T-helper 1 cell treated with Interleukin-12 subunit alpha and Interleukin-12 subunit beta and Interleukin-4 antibody, amounts not matched to agents 30 ng/mL and 1 ng/mL, for 36 hours (primary cell): ENCODE measurements around the gene SIVA1. TPM values are rescaled to one million over a fixed set of nuclear protein-coding genes. Genes with fewer than 3 reads are reported as not detected.

Experiments
- intact Hi-C: fragments of 100-400 bp; cut with micrococcal nuclease; formaldehyde crosslinking; loops from one replicate; pipeline ENCODE4 v1.15.1; 2024
- total RNA-seq: library from RNA; stranded (reverse); gene quantifications from 2 replicates; pipeline ENCODE4 v1.2.3, GENCODE V29; 2022

SIVA1 gene, protein sequence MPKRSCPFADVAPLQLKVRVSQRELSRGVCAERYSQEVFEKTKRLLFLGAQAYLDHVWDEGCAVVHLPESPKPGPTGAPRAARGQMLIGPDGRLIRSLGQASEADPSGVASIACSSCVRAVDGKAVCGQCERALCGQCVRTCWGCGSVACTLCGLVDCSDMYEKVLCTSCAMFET
- 90.2 and 93.1 TPM in 2 replicates for total RNA-seq

DNA sequence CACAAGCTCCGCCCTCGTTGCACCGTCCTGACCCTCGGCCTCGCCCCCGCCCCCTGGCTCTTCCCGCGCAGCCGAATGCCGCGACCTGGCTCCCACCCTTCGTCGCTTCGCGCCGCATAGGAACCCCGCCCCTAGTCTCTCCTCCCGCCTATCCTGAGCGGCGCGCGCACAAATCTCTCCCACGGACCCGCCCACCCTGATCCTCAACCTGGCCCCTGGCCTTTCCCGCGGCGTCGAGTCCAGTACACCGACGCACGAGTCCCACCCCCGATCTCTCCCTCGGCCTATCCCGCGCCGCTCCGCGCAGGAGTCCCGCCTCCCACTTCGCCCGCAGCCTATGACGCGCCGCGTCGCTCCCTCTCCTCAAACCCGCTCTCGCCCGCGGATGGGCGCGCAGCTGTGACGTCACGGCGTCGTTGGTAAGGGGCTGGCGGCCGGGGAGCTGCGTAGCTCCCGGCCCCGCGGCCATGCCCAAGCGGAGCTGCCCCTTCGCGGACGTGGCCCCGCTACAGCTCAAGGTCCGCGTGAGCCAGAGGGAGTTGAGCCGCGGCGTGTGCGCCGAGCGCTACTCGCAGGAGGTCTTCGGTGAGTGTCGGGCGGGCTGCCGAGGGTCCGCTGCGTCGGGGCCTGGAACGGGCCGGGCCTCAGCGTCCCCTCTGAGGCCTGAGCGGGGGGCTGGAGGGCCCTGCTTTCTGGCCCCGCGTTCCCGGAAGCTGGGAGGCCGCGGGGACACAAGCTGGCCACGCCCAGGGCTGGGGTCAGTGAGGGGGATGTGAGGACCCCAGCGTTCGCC, at the start of gene SIVA1:
Gene SIVA1 (plus strand): TSS at position 413 of the 793 bp plus-strand sequence. CDS start 55 bp downstream, at position 468.
- intact Hi-C loops, result loop anchor here (1.0 to 10.0 kb wide), 17 partner anchors 15 to 1808 kb away; partner anchors contain the start of genes ADSS1, AKT1, BRF1 and CDCA4

DNA sequence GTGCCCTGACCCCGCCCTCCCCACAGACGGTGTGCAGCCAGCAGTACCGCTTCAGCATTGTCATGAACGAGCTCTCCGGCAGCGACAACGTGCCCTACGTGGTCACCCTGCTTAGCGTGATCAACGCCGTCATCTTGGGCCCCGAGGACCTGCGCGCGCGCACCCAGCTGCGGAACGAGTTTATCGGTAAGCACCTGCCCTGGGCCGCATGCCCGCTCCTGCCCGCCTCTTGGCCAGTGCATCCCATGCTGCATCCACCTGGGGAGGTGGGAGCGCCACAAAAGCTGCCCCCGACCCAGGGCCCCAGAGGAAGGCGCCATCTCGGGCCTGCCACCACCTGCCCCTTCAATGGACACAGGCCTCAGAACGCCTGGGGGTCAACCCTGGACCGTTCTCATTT, 49.7 kb upstream of the SIVA1 start:
- intact Hi-C loops, result no loop called here

DNA sequence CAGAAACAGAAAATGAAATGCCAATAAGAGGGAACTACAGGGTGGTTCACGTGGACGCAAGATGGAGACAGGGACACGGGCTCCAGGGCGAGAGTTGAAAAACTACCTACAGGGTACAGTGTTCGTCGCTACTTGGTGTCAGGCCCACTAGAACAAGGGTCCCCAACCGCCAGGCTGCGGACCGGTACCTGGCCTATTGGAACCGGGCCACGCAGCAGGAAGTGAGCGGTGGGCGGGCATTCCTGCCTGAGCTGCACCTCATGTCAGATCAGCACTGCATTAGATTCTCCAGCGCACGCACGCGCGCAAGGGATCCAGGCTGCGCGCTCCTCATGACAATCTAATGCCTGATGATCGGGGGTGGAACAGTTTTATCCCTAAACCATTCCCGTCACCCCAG, 48.7 kb upstream of the SIVA1 start:
- intact Hi-C loops, result no loop called here

DNA sequence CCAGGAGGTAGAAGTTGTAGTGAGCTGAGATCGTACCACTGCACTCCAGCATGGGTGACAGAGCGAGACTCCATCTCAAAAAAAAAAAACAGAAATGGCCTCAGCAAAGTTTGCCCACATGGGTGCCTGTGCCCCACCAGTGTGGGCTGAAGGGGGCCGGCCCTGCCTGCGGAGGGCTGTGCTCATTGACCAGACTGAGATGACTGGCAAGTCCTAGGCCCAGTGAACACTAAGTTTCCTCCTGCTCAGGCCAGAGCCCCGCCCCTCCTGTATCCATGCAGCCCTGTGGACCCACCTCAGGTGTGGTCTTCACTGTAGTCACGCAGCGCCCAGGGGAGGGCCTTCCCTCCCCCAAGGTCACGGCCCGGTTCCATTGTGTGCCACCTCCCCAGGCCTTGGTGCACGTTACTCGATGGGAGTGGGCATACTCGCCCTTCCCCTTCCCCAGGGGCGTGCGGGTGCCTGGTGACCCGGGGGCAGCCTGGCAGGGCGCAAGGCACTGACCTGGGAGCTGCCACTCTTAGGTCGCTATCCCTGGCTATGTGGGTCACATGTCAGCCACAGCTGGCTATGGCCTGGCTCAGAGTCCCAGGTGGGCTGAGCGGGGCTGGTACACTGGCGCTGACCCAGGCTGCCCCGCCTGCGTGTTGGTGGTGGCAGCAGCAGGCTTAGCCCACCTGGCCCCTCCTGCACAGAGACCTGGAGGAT, 47.5 kb upstream of the SIVA1 start:
- intact Hi-C loops, result no loop called here

DNA sequence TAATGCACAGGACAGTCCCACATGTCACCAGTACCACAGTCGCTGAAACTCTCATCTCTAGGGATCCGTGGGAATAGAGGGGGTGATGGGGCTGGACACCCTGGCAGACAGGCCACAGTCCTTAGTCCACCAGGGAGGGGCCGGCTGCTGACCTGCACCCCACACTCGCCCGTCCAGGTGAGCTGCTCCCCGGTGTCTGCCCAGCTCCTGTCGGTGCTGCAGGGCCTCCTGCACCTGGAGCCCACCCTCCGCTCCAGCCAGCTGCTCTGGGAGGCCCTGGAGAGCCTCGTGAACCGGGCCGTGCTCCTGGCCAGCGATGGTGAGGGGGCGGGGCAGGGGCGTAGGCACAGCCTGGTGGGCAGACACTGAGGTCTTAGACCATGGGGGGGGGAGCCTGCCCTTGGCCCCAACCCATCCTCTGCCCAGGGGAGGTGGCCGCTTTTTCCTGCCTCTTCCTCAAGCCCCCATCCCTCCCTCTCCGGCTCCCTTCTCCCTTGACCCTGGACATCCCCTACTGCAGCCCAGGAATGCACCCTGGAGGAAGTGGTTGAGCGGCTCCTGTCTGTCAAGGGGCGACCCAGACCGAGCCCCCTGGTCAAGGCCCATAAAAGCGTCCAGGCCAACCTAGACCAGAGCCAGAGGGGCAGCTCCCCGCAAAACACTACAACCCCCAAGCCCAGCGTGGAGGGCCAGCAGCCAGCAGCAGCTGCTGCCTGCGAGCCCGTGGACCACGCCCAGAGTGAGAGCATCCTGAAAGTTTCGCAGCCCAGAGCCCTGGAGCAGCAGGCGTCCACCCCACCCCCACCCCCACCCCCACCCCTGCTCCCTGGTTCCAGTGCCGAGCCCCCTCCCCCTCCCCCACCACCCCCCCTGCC, 46.0 kb upstream of the SIVA1 start:
- intact Hi-C loops, result no loop called here

DNA sequence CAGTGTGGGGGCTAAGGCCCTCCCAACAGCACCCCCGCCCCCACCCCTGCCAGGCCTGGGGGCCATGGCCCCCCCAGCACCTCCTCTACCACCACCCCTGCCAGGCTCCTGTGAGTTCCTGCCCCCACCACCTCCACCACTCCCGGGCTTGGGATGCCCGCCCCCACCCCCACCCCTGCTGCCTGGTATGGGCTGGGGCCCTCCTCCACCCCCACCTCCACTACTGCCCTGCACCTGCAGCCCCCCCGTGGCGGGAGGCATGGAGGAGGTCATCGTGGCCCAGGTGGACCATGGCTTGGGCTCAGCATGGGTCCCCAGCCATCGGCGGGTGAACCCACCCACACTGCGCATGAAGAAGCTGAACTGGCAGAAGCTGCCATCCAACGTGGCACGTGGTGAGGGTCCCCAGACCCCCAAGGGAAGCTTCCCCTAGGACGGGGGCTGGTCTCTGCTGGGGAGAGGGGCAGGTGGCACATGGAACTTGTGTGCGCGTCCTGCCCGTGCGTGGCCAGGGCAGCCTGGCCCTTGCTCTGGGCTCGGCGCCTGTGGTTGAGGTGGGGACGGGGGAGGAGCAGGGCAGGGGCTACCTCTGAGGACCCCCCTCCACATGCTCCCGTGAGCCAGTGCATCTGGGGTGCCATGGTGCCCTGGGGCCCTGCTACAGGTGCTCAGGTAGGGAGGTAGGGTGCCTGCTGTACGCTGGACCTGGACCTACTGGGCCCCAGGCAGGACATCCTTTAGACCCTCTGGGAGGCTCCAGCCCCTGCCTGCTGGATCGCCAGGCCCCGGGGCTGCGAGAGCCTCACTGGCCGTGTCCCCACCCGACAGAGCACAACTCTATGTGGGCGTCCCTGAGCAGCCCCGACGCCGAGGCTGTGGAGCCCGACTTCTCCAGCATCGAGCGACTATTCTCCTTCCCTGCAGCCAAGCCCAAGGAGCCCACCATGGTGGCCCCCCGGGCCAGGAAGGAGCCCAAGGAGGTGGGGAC, 45.0 kb upstream of the SIVA1 start:
- intact Hi-C loops, result loop anchor here (1.0 kb wide), 4 partner anchors 19 to 58 kb away; partner anchors contain the start of gene INF2

DNA sequence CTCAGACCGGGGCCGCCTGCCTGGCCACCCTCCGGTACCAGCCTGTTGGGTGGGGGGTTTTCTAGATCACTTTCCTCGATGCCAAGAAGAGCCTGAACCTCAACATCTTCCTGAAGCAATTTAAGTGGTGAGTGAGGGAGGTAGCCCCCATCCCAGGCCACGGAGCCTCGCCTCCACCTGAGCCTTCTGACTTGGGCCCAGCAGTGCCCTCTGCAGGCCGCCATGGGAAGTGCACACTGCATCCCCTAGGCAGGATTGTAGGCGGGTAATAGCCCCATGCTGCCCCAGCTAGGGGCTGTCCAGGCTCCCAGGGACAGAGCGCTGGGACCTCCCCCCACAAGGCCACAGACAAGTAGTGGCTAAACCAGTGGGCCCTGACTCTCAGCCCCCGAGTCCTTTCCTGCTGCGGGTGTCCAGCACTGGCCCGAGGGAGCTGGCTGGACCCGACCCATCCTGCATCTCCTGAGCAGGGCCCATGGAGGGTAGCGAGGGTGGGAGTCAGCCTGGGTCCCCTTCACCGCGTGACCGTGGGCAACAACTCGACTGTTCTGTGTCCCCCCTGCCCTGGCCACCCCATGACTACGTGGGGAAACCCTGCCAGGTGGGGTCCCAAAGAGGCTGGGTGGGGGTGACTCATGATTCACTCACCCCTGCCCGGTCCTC, 44.2 kb upstream of the SIVA1 start:
- intact Hi-C loops, result loop anchor here (1.0 kb wide), 4 partner anchors 19 to 58 kb away; partner anchors contain the start of gene INF2

DNA sequence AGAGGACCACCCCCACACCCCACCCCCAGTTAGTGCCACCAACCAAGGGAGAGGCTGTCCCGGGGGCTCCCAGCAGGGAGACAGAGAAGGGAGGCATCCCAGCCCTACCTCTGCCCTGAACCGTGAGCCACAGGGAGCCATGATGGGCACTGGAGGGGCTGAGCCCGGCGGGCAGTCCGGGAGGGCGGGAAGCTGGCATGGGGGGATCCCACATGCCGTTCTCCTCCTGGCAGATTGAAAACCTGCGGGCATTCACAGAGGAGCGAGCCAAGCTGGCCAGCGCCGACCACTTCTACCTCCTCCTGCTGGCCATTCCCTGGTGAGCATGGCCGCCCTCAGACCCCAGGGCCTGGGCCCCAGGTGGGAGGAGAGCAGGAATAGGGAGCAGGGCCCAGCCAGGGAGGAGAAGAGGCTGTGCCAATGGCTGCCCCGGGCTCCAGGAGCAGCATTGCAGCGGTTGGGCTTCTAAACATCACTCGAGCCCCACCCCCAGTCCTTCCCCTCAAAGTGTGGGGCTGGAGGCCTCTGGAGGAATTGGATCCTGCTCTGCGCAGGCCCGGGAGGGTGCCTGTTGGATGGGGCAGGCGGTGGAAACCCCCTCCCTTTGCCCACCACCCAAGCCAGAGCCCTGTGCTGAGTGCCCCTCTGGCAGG, 43.4 kb upstream of the SIVA1 start:
- intact Hi-C loops, result no loop called here

DNA sequence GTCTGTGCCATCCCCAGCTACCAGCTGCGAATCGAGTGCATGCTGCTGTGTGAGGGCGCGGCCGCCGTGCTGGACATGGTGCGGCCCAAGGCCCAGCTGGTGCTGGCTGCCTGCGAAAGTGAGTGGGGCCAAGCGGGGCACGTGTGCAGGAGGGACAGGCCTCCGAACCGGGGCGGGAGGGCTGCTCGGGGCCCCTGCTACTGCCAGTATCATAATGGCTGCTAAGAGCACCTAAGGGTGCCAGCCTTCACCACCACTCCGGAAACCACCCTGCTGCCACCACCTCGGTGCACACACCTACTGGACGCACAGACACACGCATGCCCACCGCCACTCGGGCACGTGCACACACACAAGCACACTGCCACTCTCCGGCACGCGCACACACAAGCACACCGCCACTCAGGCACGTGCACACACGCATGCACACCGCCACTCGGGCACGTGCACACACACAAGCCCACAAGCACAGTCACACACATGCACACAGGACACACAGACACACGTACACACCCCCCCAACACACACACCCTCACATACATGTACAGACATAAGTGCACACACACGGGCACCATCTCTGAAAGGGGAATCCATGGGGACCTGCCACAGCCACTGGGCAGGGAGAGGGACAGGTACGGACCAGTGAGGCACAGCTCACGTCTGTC, 42.7 kb upstream of the SIVA1 start:
- intact Hi-C loops, result no loop called here

DNA sequence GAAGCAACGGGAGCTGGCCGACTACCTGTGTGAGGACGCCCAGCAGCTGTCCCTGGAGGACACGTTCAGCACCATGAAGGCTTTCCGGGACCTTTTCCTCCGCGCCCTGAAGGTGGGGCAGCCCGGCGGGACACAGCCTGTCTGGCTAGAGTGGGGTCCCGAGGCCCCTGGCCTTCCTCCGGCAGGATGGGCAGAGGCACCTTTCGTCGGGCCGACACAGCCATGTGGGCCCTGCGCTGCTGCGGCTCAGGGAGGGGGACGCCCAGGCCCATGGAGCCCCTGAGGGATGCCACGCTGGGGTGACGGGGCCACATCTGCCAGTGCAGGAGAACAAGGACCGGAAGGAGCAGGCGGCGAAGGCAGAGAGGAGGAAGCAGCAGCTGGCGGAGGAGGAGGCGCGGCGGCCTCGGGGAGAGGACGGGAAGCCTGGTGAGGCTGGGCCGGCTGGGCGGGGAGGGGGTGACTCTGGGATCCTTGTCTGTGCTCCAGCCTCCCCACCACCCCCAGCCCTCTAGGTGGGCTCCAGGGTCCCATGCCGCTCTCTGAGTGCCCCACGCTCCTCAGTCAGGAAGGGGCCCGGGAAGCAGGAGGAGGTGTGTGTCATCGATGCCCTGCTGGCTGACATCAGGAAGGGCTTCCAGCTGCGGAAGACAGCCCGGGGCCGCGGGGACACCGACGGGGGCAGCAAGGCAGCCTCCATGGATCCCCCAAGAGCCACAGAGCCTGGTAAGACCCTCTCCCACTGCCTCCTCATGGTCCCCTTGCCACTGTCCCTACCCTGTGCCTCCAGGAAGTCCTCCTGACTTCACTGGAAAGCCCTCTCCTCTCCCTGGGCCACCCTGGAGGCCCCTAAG, 39.8 kb upstream of the SIVA1 start:
- intact Hi-C loops, result no loop called here

DNA sequence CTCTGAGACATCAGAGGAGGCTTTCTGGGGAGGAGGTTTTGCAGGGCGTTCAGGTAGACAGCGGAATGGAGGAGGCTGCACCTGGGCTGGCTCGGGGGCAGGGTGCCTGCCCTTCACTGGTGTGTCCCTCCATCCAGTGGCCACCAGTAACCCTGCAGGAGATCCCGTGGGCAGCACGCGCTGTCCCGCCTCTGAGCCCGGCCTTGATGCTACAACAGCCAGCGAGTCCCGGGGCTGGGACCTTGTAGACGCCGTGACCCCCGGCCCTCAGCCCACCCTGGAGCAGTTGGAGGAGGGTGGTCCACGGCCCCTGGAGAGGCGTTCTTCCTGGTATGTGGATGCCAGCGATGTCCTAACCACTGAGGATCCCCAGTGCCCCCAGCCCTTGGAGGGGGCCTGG, 38.9 kb upstream of the SIVA1 start:
- intact Hi-C loops, result no loop called here

DNA sequence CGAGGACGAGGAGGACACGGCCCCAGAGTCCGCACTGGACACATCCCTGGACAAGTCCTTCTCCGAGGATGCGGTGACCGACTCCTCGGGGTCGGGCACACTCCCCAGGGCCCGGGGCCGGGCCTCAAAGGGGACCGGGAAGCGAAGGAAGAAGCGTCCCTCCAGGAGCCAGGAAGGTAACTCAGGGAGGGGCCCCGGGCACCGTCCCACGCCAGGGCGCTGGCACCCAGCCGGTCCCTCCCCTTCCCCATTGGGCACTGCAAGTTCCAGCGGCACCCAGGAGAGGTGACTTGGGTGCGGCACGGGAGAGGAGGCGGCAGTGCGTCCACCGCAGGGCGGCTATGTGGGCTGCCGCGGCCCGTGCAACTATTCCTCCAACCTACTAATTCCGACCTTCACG, 38.3 kb upstream of the SIVA1 start:
- intact Hi-C loops, result no loop called here

DNA sequence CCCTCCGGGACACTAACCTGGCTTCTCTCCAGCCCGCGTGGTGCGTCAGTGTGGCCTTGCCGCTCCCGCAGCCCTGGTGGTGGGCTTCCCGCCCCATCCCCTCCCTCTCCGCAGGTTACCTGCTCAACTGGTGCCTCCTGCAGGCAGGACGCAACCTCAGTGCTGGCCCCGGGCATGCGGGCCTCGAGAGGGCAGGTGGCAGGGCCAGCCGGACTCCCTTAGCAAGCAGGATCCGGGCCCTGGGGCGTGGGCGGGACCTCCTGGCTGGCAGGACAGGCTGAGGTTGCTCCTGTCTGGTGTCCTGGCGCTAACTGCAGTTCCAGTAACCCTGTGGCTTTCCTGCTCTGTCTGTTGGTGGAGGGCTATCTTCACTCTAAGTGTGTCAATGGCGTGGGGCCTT, 37.5 kb upstream of the SIVA1 start:
- intact Hi-C loops, result no loop called here

DNA sequence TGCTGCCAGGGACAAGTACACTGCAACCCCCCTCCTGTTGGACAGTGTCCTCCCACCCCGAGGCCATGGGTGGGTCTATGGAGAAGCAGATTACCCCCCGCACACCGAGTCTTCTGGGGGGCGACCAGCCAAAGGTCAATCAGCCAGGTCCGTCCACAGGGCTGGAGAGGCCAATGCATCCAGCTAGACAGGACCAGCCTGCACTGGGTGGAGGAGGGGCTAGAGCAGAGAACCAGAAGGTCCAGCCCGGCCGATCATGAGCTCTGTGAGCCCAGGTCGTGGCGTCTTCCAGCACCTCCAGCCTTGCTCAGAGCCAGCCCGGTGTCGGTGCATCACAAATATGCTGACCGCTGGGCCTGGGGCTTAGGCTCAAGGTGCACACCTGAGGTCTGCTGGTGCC, 37.1 kb upstream of the SIVA1 start:
- intact Hi-C loops, result no loop called here

DNA sequence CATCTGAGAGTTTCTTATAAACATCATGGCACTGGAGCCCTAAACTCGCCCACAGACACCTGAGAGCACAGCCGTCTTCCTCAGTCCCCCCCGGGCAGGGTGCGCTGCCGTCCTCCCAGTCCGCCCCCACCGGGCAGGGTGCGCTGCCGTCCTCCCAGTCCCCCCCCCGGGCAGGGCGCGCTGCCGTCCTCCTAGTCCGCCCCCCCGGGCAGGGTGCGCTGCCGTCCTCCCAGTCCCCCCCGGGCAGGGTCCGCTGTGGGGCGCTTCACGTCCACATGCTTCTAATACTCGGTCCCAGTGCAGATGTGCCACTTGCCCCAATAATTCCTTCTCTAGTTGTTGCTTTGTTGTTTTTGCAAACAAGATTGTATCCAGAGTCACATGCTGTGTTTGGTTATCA, 35.8 kb upstream of the SIVA1 start:
- intact Hi-C loops, result no loop called here

DNA sequence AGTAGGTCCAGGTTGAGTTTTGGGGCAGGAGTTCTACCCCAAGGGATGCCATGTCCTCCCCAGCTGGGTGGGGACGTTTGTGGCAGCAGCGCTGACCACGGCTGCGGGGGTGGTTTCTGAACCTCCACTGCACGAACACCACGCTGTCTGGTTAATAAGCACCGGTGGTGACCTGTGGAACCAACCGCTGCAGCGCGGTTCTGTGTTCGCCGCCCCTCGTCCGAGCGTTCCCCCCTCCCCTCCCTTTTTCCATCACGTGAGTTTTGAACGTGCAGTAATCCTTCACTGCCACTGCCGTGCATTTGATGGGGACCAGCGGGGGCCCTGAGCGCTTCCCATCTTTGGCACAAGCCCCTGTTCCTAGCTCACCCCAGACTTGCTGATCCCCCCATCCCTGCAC, 35.3 kb upstream of the SIVA1 start:
- intact Hi-C loops, result no loop called here

DNA sequence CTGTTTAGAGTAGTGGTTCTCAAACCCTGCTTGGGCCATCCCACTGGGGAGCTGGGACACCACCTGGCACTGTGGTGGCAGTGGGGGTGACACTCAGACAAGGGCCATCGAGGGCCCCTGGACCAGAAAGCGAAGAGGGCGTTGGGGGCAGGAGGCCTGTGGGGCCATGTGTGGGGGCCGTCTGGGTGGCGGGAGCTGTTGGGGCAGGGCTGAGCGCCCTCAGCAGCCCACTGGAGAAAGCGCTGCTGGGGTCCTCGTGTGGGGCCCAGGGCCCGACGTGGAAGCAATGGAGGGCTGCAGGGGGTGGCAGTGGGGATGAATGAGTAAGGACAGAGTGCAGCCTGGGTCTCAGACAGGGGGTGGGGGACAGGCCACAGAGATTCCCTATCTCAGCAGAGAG, 34.8 kb upstream of the SIVA1 start:
- intact Hi-C loops, result no loop called here
